HUES6 (cell line): Measurements from ENCODE around the gene HOXA6.

Experiments
- H3K27ac ChIP-seq: 2 replicates; pipeline ENCODE4 v1.7.0; 2013; ENCODE audit warnings: low read depth, mild to moderate bottlenecking, low read length, inconsistent platforms
- H3K27me3 ChIP-seq: 2 replicates; pipeline ENCODE4 v1.6.1; 2013; ENCODE audit warnings: low read length; ENCODE audit not compliant: control insufficient read depth, insufficient read depth
- H3K36me3 ChIP-seq: 2 replicates; pipeline ENCODE4 v1.6.1; 2013; ENCODE audit warnings: low read length; ENCODE audit not compliant: control insufficient read depth, insufficient read depth
- H3K4me1 ChIP-seq: 2 replicates; pipeline ENCODE4 v1.6.1; 2013; ENCODE audit warnings: low read length; ENCODE audit not compliant: control insufficient read depth, insufficient read depth
- H3K4me3 ChIP-seq: 2 replicates; pipeline ENCODE4 v1.5.1; 2013; ENCODE audit warnings: low read depth, low read length
- H3K9ac ChIP-seq: one replicate; pipeline ENCODE4 v1.6.1; 2013; ENCODE audit warnings: mild to moderate bottlenecking, low read length
- H3K9me3 ChIP-seq: 2 replicates; pipeline ENCODE4 v1.6.1; 2013; ENCODE audit warnings: low read depth, low read length; ENCODE audit not compliant: control insufficient read depth, insufficient read depth

Gene HOXA6

DNA sequence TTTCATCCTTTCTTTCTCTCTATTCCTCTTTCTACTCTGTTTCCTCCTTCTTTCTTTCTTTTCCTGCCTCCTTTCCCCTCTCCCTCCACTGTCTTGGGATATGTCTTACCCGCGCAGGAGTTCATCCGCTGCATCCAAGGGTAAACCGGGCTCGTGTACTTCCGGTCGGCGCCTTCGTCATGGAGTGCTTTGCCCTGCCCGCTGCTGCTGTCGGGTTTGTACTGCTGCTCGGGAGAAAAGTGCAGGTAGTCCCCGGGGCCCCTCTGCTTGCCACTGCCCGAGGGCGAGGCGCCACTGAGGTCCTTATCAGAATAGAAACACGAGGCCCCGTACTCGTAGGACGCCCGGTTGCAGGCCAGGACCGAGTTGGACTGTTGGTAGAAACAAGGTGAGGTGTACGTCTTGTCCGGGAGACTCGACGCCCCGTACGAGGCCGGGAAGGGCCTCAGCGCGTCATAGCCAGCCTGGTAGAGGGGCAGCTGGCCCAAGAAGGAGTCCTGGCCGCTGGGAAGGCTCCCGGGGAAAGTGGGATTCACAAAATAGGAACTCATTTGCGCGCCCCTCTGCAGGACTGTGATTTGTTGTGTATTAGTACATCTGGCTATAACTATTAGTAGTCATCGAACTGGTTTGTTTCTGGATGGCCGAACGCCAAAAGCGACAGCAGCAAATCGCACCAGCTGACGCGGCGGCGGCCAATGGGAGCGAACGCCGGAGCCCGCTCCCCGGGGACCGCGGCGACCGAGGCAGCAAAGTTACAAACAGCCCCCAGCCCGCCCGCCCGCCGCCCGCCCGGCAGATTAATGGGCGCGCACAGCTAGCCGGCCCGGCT, at the start of gene HOXA6:
HOXA6 (minus strand) TSS at position 576 of the 832 bp plus-strand sequence; CDS start at position 551, 25 bp downstream.
- Histone ChIP-seq H3K36me3 (no peaks in the 10 kb centered on the region), H3K9me3 (no peaks in the 10 kb centered on the region), H3K27ac (no peak within 1 kb of the TSS; the same call in 1 of the 2 replicates), H3K4me3 (peak within 1 kb of the TSS; percentile 48), H3K4me1 (peaks cover 30% of the 10 kb centered on the region; the same call in 1 of the 2 replicates), H3K9ac (peak within 1 kb of the TSS; percentile 71), H3K27me3 (peaks cover 100% of the 10 kb centered on the region)

DNA sequence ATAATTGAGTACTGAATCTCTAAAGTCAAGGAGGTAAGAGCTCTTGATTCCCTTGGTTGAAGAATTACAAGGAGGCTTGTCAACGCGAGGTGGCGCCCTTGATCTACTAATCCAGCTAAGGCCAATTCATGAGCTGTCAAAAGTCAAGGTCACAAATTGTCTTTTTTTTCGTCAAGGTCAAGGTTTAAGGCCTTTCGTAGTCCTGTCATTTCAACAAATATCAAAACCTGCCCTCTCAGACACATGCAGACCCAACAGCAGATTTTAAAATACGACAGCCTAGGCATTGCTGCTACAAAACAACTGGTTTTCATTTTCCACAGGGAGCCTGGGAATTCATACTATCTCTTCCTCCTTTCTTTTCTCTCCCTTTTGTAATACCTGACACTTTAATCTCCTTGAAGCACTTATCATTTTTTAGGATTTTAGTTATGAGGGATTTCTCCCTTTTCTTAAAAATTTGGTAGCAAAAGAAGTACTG, 48.8 kb upstream of the HOXA6 start:
- Histone ChIP-seq H3K4me3 (no peak overlapping the region), H3K27me3 (peaks cover 98% of the 10 kb centered on the region), H3K36me3 (no peaks in the 10 kb centered on the region), H3K27ac (no peak overlapping the region), H3K4me1 (peaks cover 17% of the 10 kb centered on the region; the same call in 1 of the 2 replicates), H3K9ac (no peak overlapping the region), H3K9me3 (no peaks in the 10 kb centered on the region)

DNA sequence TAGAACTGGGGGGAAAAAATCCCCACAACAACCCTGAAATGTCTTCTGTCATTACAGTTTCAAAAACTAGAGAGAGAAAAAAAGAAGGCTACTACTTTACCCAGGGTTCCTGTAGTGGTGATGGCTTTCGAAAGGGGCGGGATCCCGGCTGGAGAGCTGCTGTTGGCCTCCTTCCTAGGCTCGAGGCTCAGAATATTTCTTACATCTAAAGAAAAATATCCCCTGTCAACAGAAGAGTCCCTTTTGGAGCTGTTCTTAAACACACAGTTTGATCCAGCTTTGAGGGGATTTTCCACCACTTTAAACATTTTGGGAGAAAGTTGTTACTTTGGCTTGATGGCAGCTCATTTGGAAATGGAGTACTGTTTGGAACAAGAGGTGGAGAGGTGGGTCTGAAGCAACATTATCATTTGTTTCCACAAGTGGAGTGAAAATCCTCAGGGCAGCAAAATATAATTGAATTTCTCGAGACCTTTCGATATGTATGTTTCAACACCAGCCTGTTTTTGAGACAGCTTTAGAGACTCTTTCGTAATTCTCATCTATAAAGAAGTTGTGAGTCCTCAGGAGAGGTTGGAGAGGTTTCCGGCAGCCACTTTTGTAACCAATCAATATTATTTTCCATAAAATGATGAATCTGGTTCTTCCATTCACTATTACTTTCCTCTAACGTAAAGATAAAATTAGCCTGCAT, 47.3 kb upstream of the HOXA6 start:
- Histone ChIP-seq H3K9me3 (no peaks in the 10 kb centered on the region), H3K27ac (no peak overlapping the region), H3K36me3 (no peaks in the 10 kb centered on the region), H3K4me3 (no peak overlapping the region), H3K27me3 (peaks cover 98% of the 10 kb centered on the region), H3K9ac (no peak overlapping the region), H3K4me1 (peaks cover 9% of the 10 kb centered on the region; the same call in 1 of the 2 replicates)

DNA sequence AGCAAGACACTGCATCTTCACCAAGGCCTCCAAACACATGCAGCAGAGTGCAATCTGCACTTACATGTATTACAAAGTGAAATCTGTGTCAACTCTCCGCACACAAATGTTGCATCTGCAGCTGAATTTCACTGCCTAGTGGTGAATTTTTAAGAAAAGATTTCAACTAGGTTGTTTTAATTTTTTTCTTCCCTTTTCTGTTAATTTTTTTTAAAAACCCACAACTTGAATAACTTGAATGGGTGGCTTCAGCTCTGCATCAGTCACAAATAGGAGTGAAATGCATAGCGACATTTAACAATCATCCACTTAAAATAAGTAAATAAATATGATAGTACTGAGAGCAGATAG, 46.4 kb upstream of the HOXA6 start:
- Histone ChIP-seq H3K36me3 (no peaks in the 10 kb centered on the region), H3K4me3 (no peak overlapping the region), H3K9ac (no peak overlapping the region), H3K4me1 (peaks cover 13% of the 10 kb centered on the region; the same call in 1 of the 2 replicates), H3K9me3 (no peaks in the 10 kb centered on the region), H3K27ac (no peak overlapping the region), H3K27me3 (peaks cover 100% of the 10 kb centered on the region)

DNA sequence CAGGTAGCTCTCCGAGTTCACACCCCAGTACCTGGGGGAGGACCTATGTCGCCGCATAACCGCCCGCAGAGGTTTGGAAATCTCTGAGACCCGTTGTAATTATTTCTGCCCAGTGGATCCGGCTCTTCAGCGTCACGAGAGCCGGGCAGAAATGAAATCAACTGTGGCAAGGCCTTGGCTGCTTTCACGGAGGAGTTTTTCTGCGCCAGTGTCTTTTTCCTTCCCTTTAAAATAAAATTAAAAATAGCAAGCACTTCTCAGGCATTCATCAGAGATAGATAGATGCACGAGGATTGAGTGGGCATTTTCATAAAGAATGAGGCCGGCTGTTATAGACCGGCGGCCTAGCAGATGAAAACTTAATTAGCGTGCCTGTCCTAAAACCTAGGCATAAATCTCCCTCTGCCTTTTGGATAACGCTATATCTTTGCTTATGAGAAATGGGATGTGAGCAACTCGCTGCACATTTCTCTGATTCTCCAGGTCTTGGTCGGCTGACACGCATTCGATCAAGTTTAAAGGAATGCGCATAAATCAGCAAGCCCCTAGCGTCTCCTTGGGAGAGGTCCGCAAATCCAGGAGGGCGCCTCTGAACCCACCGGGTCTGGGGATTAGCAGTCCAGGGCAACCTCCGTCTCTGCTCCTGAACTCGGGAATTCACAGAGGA, 45.9 kb upstream of the HOXA6 start:
- H3K4me1 ChIP-seq = peaks cover 12% of the 10 kb centered on the region; the same call in 1 of the 2 replicates
- H3K4me3 ChIP-seq = peak overlapping the region; percentile 29
- no peaks in the 10 kb centered on the region for H3K36me3 ChIP-seq
- H3K9me3 ChIP-seq = no peaks in the 10 kb centered on the region
- H3K27me3 ChIP-seq = peaks cover 100% of the 10 kb centered on the region
- peak overlapping the region; percentile 17 for H3K9ac ChIP-seq
- no peak overlapping the region for H3K27ac ChIP-seq

DNA sequence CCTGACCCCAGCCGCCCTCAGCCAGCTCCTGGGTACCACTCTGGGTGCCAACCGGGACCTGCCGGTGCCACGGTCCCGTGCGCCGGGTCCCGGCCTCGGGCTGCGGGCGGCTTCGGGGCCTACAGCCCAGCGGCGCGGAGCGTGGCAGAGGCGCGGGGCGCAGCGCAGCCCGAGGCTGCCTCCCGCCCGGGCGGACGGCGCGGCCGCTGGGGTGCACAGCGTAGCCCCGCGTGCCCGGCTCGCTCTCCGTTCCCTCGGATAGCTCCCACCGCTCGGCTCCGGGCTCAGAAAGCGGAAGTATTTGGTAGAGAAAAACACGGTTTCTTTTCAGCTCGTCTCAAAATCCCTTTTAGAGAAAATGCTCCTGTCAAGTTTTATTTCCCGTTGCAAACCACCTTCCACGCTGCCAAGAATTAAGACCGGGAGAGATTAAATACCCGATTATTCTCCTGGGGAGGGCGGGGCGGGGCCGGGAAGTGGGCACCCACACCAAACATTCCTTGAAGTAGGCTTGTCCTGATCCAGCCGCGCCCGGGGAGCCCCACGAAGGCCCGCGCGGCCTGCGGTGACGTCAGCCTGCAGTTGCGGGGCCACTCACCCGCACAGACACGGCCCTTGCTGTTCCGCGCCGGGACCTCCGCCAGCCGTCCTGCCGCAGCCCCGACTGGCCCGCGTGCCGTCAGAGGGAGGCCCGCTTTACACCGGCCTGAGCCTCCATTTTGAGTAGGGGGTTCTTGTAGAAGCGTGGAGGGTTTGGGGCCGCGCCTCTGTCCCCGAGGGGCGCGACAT, 45.2 kb upstream of the HOXA6 start:
- H3K36me3 ChIP-seq = no peaks in the 10 kb centered on the region
- peaks cover 19% of the 10 kb centered on the region for H3K4me1 ChIP-seq
- H3K27ac ChIP-seq = no peak overlapping the region
- peak overlapping the region; percentile 17 for H3K9ac ChIP-seq
- peaks cover 100% of the 10 kb centered on the region for H3K27me3 ChIP-seq
- no peaks in the 10 kb centered on the region for H3K9me3 ChIP-seq
- H3K4me3 ChIP-seq = peak overlapping the region; percentile 40

DNA sequence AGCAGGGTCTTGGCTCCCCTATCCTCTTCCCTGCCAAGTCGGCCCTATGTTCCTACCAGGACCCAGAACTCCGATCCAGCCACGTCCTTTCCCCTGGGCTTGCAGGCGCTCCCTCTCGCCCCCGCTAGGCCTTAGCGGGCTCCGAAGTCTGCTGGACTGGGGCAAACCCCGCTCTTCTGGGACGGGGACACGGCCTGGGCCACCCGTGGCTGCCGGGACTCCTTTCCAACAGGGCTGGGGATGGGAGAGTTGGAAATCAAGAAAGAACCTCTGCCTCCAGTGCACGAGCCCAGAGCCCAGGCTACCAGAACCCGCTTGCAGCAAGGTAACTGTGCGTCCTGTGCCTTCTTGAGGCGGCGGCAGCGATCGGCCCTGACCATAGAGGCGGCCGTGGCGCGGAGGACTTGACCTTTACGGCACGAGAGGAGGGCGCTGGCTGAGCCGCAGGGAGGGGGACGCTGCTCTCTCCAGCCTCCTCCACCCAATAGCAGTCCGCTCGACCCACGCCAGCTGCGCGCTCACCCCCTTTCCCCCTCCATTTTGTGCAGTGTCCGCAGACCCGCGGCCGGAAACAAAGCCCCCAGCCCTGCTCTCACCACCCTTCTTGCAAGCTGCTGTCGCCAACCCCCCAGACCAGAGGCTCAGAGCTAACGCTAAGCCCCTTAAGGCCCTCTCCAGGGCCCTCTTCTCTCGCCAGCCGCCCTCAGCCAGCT, 44.4 kb upstream of the HOXA6 start:
- Histone ChIP-seq H3K9me3 (no peaks in the 10 kb centered on the region), H3K4me3 (peak overlapping the region; percentile 40), H3K27ac (no peak overlapping the region), H3K36me3 (no peaks in the 10 kb centered on the region), H3K9ac (no peak overlapping the region), H3K4me1 (peaks cover 25% of the 10 kb centered on the region), H3K27me3 (peaks cover 100% of the 10 kb centered on the region)

DNA sequence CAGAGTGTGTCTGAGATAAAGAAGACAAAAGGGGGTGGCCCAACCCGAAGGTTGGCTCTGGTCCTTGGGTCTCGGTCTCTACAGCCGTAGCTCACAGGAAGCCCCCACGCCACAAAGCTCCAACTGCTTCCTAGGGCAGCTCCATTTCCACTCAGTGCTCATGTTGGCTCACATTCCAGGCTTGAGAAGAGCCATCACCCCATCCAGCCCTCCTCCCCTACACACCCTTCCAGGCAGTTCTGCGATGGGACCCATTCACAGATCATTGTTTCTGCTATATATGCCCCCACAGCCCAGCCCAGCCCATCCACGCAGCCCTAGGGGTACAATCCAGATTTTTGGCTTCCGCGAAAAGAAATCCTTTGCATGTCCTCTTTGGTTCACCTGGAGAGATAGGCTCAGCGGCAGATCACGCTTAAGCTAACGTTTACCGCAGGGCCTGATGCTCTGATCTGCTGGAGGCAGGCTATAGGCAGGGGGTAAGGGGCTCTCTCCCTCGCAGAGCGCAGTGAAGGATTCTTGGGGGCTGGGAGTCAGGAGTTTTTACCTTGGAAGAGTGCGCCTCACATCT, 43.7 kb upstream of the HOXA6 start:
- Histone ChIP-seq H3K27me3 (peaks cover 100% of the 10 kb centered on the region), H3K27ac (no peak overlapping the region), H3K4me1 (peaks cover 28% of the 10 kb centered on the region)

DNA sequence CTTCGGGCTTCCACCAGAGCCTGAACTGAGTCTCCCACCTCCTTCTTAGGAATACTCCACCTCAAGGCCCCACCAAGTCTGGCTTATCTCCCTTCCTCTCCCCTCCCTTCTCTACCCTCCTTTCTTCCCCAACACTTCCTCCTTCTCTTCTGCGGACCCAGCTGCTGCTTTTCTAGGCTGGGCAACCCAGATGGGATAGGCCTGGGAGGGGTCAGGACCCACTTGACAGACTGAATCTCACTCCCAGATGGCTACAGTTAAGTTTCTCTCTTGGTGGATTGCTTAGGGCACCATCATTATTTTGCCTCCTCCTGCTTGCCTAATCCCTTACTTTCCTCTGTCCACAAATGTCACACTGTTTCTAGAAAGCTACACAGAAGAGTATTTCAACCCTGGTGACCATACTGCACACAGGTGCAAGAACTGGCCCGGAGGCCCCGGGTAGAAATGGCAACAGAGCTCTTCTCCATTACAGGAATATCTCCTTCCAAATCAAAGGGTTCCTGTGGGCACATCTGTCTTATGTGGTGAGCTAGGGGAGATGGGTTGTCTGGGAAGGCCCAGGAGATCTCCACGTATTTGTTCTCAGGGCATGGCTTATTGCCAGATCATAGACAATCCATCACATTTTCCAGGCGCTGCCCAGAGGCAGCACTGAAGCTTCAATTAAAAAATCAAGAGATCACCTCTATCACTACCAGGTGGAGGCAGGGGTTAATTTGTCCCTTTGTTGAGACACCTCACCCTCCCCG, 42.6 kb upstream of the HOXA6 start:
- Histone ChIP-seq H3K27ac (no peak overlapping the region), H3K9ac (no peak overlapping the region), H3K27me3 (peaks cover 100% of the 10 kb centered on the region), H3K36me3 (no peaks in the 10 kb centered on the region), H3K4me1 (peaks cover 39% of the 10 kb centered on the region), H3K9me3 (no peaks in the 10 kb centered on the region), H3K4me3 (no peak overlapping the region)

More for the DNA sequence above, 43.7 kb upstream of the HOXA6 start:
- Histone ChIP-seq H3K4me3 (no peak overlapping the region), H3K36me3 (no peaks in the 10 kb centered on the region), H3K9me3 (no peaks in the 10 kb centered on the region), H3K9ac (no peak overlapping the region)
